HepG2 (cell line): ENCODE data around the gene PRKAR2A. TPM values are rescaled to one million over a fixed set of nuclear protein-coding genes. Genes with fewer than 3 reads are reported as not detected.

ENCODE experiments used
- CBX2 ChIP-seq, 2 experiments: fragments of 200-600 bp in 1 of 2; sonication (generic); formaldehyde crosslinking in 1 of 2; IDR thresholded peaks; 2 replicates each; pipeline versions ENCODE4 v1.7.0 to v1.8.1; 2018 to 2022; ENCODE audit warnings: low read depth in 2 of 2, low read length in 1 of 2, mild to moderate bottlenecking in 1 of 2, missing genetic modification reagents in 1 of 2
- CHD4 ChIP-seq: fragments of 200-600 bp; sonication (generic); IDR thresholded peaks from 2 replicates; pipeline ENCODE4 v1.7.0; 2017; ENCODE audit warnings: mild to moderate bottlenecking, low read length, borderline replicate concordance
- E2F5 ChIP-seq: sonication (generic); formaldehyde crosslinking; conservative IDR thresholded peaks from 2 replicates; pipeline ENCODE4 v1.4.0; 2020; ENCODE audit warnings: missing genetic modification reagents
- JUN ChIP-seq: sonication (generic); formaldehyde crosslinking; IDR thresholded peaks from 2 replicates; pipeline ENCODE4 v1.4.0; 2020; ENCODE audit warnings: mild to moderate bottlenecking, missing genetic modification reagents
- KIAA2018 ChIP-seq: sonication (generic); formaldehyde crosslinking; IDR thresholded peaks from 2 replicates; pipeline ENCODE4 v1.5.0; 2020; ENCODE audit warnings: mild to moderate bottlenecking, missing genetic modification reagents, borderline replicate concordance
- MAF1 ChIP-seq: sonication (generic); formaldehyde crosslinking; IDR thresholded peaks from 2 replicates; pipeline ENCODE4 v1.5.0; 2020; ENCODE audit warnings: missing genetic modification reagents, borderline replicate concordance
- PBX2 ChIP-seq: IDR thresholded peaks from 2 replicates; pipeline ENCODE4 v1.6.1; 2016; ENCODE audit warnings: control low read depth
- SCMH1 ChIP-seq: sonication (generic); formaldehyde crosslinking; IDR thresholded peaks from 2 replicates; pipeline ENCODE4 v1.9.0; 2021; ENCODE audit warnings: missing genetic modification reagents, mild to moderate bottlenecking, borderline replicate concordance
- SNAPC2 ChIP-seq: sonication (generic); formaldehyde crosslinking; IDR thresholded peaks from 2 replicates; pipeline ENCODE4 v1.8.1; 2022; ENCODE audit warnings: mild to moderate bottlenecking, missing genetic modification reagents
- SP1 ChIP-seq, 2 experiments: fragments of 450-650 bp in 1 of 2; sonication (generic) in 1 of 2; formaldehyde crosslinking in 1 of 2; IDR thresholded peaks; 2 replicates each; pipeline versions ENCODE4 v1.4.0 to v1.6.1; 2016 to 2020; ENCODE audit warnings: missing genetic modification reagents in 1 of 2
- TOPORS ChIP-seq: sonication (generic); formaldehyde crosslinking; IDR thresholded peaks from 2 replicates; pipeline ENCODE4 v1.8.0; 2023; ENCODE audit warnings: mild to moderate bottlenecking, missing genetic modification reagents
- ZNF124 ChIP-seq: sonication (generic); formaldehyde crosslinking; IDR thresholded peaks from 2 replicates; pipeline ENCODE4 v1.4.0; 2020; ENCODE audit warnings: missing genetic modification reagents
- ZNF160 ChIP-seq: sonication (generic); formaldehyde crosslinking; IDR thresholded peaks from 2 replicates; pipeline ENCODE4 v1.8.0; 2022; ENCODE audit warnings: mild to moderate bottlenecking, inconsistent platforms, missing genetic modification reagents
- ZNF605 ChIP-seq: sonication (generic); formaldehyde crosslinking; IDR thresholded peaks from 2 replicates; pipeline ENCODE4 v1.8.0; 2022; ENCODE audit warnings: mild to moderate bottlenecking, missing genetic modification reagents
- ZNF691 ChIP-seq: sonication (generic); formaldehyde crosslinking; IDR thresholded peaks from 2 replicates; pipeline ENCODE4 v1.4.0; 2020; ENCODE audit warnings: missing genetic modification reagents, low read depth, mild to moderate bottlenecking, borderline replicate concordance
- ZNF879 ChIP-seq: sonication (generic); formaldehyde crosslinking; IDR thresholded peaks from 2 replicates; pipeline ENCODE4 v1.8.1; 2023; ENCODE audit warnings: missing genetic modification reagents
- ZSCAN21 ChIP-seq: sonication (generic); formaldehyde crosslinking; IDR thresholded peaks from 2 replicates; pipeline ENCODE4 v1.8.0; 2022; ENCODE audit warnings: mild to moderate bottlenecking, missing genetic modification reagents, moderate library complexity, borderline replicate concordance
- polyA plus RNA-seq, 8 experiments: library from polyadenylated mRNA; depleted of rRNA in 3 of 8; stranded (reverse) in 7 of 8; unstranded in 1 of 8; fragments of >200 nt; fragmentation: Illumina TruSeq in 4 of 8; extraction: Trizol in 4 of 8; gene quantifications; 2 replicates each; pipeline versions ENCODE4 v1.2.1 to v1.2.3, GENCODE V29; 2011 to 2016; ENCODE audit warnings: low read depth in 4 of 8, missing spikeins in 1 of 8, mixed read lengths in 1 of 8; ENCODE audit not compliant: insufficient read depth in 1 of 8
- total RNA-seq, 5 experiments: library from RNA; depleted of rRNA; stranded (reverse); fragments of >200 nt; fragmentation: Illumina TruSeq; extraction: Trizol; gene quantifications; 2 replicates each; pipeline ENCODE4 v1.2.3, GENCODE V29; 2016; ENCODE audit warnings: low read depth in 1 of 5

PRKAR2A gene
- total and polyA plus RNA-seq, 2 of the 13 experiments (the other 11 are each of a cell fraction or from before 2014, with no cell fraction given) = 11.8 to 29.2 TPM

GRCh38 chr3:48847504-48848423, at the start of gene PRKAR2A (continued):
- TF ChIP-seq KIAA2018 = no peak
- TF ChIP-seq ZNF605 (CRISPR knock-in tag) = 0 out of 2 replicates have a peak, but pooled peaks have one; percentile 24
- TF ChIP-seq E2F5 (CRISPR knock-in tag) = no peak
- TF ChIP-seq TOPORS = peak; percentile 57; the same call in 1 of the 2 replicates
- no peak for TF ChIP-seq ZNF879 (CRISPR knock-in tag)
- no peak for TF ChIP-seq CBX2 (IDR thresholded peaks at IDR 0.05; ENCODE audit: low read depth, low read length)
- TF ChIP-seq CBX2 (CRISPR knock-in tag; IDR thresholded peaks at IDR 0.05; ENCODE audit: low read depth) = no peak
- TF ChIP-seq ZNF691 (CRISPR knock-in tag) = 0 out of 2 replicates have a peak, but pooled peaks have one; percentile 21
- TF ChIP-seq SCMH1 (CRISPR knock-in tag) = no peak
- TF ChIP-seq SP1 (IDR thresholded peaks at IDR 0.05) = no peak
- no peak for TF ChIP-seq SP1 (CRISPR knock-in tag; IDR thresholded peaks at IDR 0.05)
- TF ChIP-seq ZNF124 (CRISPR knock-in tag) = no peak
- TF ChIP-seq CHD4 = no peak
- no peak for TF ChIP-seq PBX2 (CRISPR knock-in tag)
- TF ChIP-seq ZSCAN21 (CRISPR knock-in tag) = peak; percentile 86; the same call in 1 of the 2 replicates
- TF ChIP-seq JUN = peak; percentile 70; the same call in 1 of the 2 replicates
- TF ChIP-seq SNAPC2 (CRISPR knock-in tag) = no peak
- TF ChIP-seq ZNF160 = 0 out of 2 replicates have a peak, but pooled peaks have one; percentile 2
- TF ChIP-seq MAF1 (CRISPR knock-in tag) = no peak
